Astrocyte of the cerebellum (primary cell): ENCODE measurements around the gene ZSWIM1.
A peak's percentile ranks its signal among the peaks of the same experiment; 100 is the strongest.

Experiments
- DNase-seq: peaks from one replicate; pipeline ENCODE4 v3.0.0-alpha.2; 2011; ENCODE audit warnings: low read depth
- H3K4me3 ChIP-seq: 2 replicates; pipeline ENCODE4 v1.5.1; 2011; ENCODE audit warnings: mild to moderate bottlenecking, low read depth, low read length, moderate library complexity
- CTCF ChIP-seq: IDR thresholded peaks from 2 replicates; pipeline ENCODE4 v1.5.1; 2012; ENCODE audit warnings: low read length, low read depth, moderate library complexity, mild to moderate bottlenecking; ENCODE audit errors: missing control alignments
- in situ Hi-C: cut with HindIII; loops from 2 replicates; pipeline ENCODE4 v1.10.0; 2017; ENCODE audit warnings: low sequenced_read_pairs

ZSWIM1 gene

GRCh38 chr20:45910670-45911485 is 29.9 kb downstream of the ZSWIM1 start:
- TF ChIP-seq CTCF = no peak

GRCh38 chr20:45911486-45912343 is 30.7 kb downstream of the ZSWIM1 start, which contains the start of gene PLTP:
PLTP (minus strand) TSS chr20:45912155; CDS start chr20:45911452, 703 bp downstream.
- H3K4me3 ChIP-seq = peak within 1 kb of the TSS; percentile 49
- in situ Hi-C loops = no loop called here
- no peak for TF ChIP-seq CTCF
- peak; percentile 44 for DNase-seq

More at GRCh38 chr20:45910670-45911485, 29.9 kb downstream of the ZSWIM1 start:
- in situ Hi-C loops = no loop called here
- DNase-seq = peak; percentile 99
- peak overlapping the region; percentile 49 for H3K4me3 ChIP-seq

GRCh38 chr20:45912344-45912682 is 31.3 kb downstream of the ZSWIM1 start:
- in situ Hi-C loops = no loop called here
- no peak for DNase-seq
- TF ChIP-seq CTCF = no peak
- peak overlapping the region; percentile 49 for H3K4me3 ChIP-seq

- no peak for TF ChIP-seq CTCF
- in situ Hi-C loops = no loop called here
- H3K4me3 ChIP-seq = no peak overlapping the region
- no peak for DNase-seq
Measured at GRCh38 chr20:45913116-45913515, 32.1 kb downstream of the ZSWIM1 start.

GRCh38 chr20:45917790-45918141 is 36.7 kb downstream of the ZSWIM1 start:
- no peak overlapping the region for H3K4me3 ChIP-seq
- no peak for TF ChIP-seq CTCF
- in situ Hi-C loops = no loop called here
- no peak for DNase-seq

GRCh38 chr20:45918182-45918737 is 37.2 kb downstream of the ZSWIM1 start:
- DNase-seq = no peak
- TF ChIP-seq CTCF = no peak
- no peak overlapping the region for H3K4me3 ChIP-seq
- in situ Hi-C loops = no loop called here
